ENCODE results near the gene ONECUT2.
A peak's percentile ranks its signal among the peaks of the same experiment; 100 is the strongest.

DNA sequence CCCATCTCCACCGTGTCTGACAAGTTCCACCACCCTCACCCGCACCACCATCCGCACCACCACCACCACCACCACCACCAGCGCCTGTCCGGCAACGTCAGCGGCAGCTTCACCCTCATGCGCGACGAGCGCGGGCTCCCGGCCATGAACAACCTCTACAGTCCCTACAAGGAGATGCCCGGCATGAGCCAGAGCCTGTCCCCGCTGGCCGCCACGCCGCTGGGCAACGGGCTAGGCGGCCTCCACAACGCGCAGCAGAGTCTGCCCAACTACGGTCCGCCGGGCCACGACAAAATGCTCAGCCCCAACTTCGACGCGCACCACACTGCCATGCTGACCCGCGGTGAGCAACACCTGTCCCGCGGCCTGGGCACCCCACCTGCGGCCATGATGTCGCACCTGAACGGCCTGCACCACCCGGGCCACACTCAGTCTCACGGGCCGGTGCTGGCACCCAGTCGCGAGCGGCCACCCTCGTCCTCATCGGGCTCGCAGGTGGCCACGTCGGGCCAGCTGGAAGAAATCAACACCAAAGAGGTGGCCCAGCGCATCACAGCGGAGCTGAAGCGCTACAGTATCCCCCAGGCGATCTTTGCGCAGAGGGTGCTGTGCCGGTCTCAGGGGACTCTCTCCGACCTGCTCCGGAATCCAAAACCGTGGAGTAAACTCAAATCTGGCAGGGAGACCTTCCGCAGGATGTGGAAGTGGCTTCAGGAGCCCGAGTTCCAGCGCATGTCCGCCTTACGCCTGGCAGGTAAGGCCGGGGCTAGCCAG, 1.2 kb downstream of the ONECUT2 start:
- TF ChIP-seq, protein P1, sequence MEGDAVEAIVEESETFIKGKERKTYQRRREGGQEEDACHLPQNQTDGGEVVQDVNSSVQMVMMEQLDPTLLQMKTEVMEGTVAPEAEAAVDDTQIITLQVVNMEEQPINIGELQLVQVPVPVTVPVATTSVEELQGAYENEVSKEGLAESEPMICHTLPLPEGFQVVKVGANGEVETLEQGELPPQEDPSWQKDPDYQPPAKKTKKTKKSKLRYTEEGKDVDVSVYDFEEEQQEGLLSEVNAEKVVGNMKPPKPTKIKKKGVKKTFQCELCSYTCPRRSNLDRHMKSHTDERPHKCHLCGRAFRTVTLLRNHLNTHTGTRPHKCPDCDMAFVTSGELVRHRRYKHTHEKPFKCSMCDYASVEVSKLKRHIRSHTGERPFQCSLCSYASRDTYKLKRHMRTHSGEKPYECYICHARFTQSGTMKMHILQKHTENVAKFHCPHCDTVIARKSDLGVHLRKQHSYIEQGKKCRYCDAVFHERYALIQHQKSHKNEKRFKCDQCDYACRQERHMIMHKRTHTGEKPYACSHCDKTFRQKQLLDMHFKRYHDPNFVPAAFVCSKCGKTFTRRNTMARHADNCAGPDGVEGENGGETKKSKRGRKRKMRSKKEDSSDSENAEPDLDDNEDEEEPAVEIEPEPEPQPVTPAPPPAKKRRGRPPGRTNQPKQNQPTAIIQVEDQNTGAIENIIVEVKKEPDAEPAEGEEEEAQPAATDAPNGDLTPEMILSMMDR (conservative IDR thresholded peaks at IDR 0.05; ENCODE audit: low read depth, low read length): no peak
- TF ChIP-seq EZH2 (IDR thresholded peaks at IDR 0.05; ENCODE audit: borderline replicate concordance, low read depth, low read length, poor library complexity, severe bottlenecking): peak; percentile 82
